DMS 273 (cell line): ENCODE measurements around the gene ICE2.
"Not testable (repeated sequence)": the region's sequence is repeated elsewhere in the genome, so short reads cannot be mapped to it uniquely, and the experiment has no call there.

Source experiments
- DNase-seq: peaks from one replicate; lab custom pipeline; 2025; ENCODE audit not compliant: unreplicated experiment; lab: John Stamatoyannopoulos, UW

ICE2 gene

DNA sequence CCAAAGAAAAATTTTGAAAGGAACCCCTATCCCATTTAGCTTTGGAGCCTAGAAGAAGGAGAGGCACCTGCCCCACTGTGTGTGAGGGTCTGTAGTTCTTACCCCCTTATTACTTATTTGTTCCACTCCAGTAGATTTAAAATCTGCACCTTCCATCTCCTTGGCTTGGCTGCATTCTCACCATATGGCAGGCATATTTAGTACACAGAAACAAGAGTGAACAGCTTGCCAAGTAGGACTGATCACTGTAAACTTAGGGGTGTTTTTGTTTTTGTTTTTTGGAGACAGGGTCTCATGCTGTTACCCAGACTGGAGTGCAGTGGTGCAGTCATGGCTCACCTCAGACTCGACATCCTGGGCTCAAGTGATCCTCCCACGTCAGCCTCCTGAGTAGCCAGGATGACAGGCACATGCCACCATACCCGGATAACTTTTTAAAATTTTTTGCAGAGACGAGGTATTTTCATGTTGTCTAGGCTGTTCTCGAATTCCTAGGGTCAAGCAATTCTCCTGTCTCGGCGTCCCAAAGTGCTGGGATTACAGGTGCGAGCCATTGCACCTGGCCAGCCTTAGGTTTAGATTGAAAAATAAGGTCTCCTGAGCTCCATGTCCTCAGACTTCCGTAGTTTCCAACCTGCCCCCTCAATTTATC, 67.0 kb downstream of the ICE2 start:
- peak; percentile 86 for DNase-seq

DNA sequence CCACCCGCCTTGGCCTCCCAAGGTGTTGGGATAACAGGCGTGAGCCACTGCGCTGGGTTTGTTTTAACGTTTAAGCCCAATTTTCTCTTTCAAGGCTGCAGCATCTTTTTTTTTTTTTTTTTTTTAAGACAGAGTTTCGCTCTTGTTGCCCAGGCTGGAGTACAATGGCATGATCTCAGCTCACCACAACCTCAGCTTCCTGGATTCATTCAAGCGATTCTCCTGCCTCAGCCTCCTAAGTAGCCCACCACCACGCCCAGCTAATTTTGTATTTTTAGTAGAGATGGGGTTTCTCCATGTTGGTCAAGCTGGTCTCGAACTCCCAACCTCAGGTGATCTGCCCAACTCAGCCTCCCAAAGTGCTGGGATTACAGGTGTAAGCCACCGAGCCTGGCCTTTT, 68.6 kb downstream of the ICE2 start:
- DNase-seq = not testable (repeated sequence)

DNA sequence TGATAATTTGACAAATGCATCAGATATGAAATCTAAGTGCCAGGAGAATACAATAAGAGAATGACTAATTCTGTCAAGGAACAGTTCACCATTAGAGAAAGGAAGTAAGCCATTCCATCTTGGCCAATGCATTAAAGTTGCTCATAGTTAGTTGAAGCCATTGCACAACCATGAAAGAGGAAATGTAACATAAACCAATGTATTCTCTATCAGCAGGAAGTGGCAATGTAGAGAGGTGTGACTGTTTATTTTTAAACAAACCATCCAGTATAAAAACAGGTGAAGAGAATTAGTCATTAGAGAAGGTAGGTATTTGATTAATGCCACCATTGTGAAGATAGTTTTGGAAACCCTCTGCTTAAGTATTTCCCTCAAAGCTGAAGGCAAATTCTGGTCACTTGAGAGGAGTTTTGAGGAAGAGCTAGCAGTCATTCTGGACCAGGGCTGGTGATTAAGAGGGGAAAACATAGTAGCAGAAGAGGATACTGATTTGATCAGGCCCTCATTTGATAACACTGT, 70.4 kb downstream of the ICE2 start:
- peak; percentile 17 for DNase-seq

DNA sequence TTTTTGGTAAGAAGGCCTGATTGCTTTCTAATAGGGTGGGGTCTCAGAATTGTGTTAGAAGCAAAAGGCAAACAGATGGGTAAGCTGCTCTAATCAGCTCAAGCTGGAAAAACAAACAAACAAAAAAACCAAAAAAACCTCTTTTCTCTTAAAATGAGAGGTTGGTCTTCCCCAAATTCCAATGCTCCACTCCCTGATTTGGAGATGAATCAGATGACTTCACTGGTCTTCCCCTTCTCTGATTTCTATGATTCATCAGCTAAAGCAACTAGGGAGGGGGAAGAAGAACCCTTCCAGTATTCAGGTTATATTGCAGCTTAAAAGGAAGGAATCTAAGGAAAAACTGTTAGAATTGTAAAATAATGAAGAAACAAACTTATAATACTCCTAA, 71.5 kb downstream of the ICE2 start:
- DNase-seq = no peak

DNA sequence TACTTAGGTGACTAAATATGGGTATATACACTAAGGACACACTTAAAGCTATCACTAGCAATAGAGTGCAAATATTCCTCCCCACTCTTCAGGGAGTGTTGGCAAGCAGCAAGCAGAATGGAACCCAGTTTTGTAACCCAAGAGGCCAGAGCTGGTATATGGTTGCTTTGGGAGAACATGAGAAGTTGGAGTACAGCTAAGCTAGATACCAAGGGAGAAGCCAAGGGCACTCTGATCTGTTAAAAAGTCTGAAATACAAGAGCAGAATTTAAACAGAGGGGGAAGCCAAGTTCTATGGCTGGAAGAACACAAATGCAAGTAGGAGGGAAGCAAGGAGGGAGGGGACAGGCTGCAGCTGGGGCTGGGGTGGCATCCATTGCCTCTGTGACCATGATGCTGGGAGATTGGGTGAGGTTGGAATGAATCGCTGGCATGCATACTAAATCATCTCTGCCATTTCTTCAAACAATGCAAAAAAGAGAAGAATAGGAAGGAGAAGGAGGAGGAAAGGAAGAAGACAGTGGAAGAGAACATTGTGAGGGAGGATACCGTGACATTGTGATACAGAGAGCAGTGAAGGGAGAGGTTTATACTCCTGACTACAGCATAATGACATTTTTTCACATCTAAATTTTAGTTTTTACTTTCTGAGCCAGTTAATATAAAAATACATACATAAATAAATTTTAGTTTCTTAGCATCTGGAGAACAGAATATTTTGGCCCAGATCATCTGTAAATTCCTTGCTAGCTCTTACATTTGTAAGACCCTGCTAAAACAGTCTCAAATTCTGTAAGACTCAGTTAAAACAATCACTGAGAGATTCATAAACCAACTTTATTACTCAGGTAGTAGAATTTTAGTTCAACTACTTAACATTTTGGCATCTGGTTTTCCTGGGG, 72.2 kb downstream of the ICE2 start:
- peak; percentile 16 for DNase-seq

DNA sequence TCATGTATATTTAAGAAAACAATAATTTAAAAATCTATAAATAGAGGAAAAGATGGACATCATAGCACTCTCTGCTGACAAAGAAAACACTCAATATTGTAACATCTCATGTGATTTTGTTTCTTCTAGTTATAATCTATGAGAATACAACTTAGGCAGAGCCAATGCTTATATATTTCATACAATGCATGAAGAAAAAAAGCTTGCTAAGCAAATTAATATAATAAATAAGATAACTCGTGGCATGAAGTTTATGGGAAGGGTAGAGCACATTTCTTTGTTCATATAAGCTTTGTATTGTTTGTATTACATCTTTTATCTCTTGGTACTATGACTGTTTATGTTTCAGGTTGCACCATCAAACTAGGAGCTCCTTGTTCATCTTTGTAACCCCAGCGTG, 73.5 kb downstream of the ICE2 start:
- DNase-seq = no peak

DNA sequence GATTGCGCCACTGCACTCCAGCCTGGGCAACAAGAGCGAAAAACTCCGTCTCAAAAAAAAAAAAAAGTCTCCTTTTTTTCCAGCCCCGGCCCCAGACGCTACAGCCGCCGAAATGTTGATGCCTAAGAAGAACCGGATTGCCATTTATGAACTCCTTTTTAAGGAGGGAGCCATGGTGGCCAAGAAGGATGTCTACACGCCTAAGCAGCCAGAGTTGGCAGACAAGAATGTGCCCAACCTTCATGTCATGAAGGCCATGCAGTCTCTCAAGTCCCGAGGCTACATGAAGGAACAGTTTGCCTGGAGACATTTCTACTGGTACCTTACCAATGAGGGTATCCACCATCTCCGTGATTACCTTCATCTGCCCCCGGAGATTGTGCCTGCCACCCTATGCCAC, 74.6 kb downstream of the ICE2 start:
- DNase-seq = not testable (repeated sequence)

DNA sequence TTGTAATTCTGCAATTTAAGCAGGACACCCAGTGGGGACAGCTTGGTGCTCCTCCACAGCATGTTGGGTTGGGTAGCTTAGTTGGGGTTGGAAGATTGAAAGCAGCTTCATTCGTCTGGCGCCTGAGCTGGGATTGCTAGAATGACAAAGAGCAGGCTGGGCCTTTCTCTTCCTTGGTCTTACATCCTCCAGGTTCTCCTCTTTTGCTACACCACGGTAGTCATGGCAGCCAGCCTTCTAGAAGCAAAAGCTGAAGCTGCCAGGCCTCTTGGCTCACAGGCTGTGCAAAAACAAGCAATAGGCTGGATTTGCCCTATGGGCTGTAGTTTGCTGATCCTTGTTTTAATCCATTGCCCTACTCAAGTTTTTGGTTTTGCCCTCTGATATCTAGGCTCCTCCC, 78.0 kb downstream of the ICE2 start:
- peak; percentile 5 for DNase-seq

- no peak for DNase-seq
Observed at GRCh38 chr15:60399931-60400330, 79.0 kb downstream of the ICE2 start.

GRCh38 chr15:60399246-60399915, 79.6 kb downstream of the ICE2 start:
- DNase-seq = no peak

- DNase-seq = peak; percentile 87
Observed at GRCh38 chr15:60397772-60398445, 81.0 kb downstream of the ICE2 start, which contains the start of gene ANXA2. Gene ANXA2 (minus strand): TSS chr15:60397986. CDS start chr15:60386075, 11,911 bp downstream.

DNA sequence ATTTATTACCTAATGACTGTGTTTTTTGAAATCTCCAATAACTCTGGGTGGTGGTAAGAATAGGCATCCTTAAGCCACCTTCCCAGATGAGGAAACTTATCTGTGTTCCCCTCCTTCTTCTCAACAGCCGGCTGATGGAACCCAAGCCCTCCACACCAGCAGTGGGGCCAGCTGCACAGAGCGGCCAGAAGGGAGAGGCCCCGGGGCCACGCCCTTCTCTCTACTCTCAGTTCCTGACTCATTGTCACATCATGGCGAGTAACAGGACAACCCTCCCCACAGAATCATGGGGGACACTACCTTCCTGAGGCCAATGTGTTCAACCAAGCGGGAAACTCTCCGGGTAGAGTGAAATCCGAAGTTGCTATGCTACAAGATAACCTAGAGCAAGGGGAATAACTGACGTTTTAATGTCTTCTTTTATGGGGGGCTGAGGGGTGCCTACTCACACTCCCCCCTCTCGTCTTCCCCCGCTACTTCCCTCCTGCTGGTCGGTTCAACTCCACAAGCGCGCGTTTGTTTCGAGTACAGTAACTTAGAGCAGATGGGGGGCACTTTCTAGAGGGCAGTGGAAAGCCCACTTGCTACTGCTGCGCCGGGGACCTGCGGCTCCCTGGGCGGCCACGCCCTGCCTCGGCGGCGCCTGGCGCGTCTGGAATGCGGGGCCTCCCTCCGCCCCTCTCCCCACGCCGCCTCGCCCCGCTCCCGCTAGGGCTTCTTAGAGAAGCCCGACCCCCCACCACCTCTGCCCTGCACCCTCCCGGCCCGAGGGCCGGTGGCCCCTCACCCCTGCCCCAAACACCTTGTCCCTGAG, 81.8 kb downstream of the ICE2 start:
- DNase-seq = peak; percentile 80

GRCh38 chr15:60396560-60396957, 82.4 kb downstream of the ICE2 start:
- no peak for DNase-seq

DNA sequence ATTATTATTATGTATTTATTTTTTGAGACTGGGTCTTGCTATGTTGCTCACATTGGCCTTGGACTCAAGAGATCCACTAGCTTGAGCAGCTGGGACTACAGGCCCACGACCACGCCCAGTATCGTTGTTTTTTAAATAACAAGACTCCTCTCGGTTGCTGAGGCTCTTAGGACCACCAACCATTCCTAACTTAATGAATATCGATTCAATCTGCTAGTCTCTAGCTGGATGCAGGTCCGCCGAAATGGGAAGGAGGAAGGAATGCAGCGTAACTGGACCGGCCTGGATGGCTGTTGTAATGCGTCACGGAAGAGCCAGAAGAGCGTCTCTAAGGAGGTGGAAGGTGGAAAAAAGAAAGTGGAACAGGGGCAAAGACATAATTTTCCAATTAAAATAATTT, 82.8 kb downstream of the ICE2 start:
- DNase-seq = no peak

DNA sequence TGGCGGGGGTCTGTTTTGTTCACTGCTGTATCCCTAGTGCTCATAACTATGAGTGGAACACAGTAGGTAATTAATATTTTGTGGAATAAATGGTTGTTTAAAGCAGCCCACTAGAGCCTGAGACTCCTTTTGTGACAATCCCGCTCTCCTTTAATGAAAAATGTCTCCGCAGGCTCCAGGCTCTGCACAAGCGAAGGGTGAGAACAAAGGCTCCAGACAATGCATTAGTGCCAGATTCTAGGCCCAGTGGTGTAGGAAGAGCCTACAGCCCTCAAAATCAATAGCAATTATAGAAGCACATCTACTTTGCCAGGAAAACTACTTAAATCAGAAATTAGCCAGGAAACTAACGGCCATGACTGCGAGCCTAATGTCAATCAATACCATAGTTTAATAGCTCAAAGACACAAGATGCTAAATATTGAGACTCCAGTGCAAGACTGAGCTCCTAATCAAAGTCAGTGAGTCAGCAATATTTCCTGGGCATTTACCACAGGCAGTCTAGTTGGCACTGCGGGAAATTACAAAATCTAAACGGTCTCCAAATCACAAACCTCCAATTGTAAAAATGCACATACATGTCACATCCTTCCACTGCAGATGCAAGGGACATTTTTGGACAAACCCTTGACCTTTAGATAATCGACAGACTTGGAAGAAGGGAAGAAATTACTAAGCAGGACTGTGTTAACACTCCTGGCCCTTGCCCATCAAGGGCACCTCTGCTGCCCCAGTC, 83.5 kb downstream of the ICE2 start:
- no peak for DNase-seq

GRCh38 chr15:60394689-60395097, 84.2 kb downstream of the ICE2 start:
- no peak for DNase-seq

DNA sequence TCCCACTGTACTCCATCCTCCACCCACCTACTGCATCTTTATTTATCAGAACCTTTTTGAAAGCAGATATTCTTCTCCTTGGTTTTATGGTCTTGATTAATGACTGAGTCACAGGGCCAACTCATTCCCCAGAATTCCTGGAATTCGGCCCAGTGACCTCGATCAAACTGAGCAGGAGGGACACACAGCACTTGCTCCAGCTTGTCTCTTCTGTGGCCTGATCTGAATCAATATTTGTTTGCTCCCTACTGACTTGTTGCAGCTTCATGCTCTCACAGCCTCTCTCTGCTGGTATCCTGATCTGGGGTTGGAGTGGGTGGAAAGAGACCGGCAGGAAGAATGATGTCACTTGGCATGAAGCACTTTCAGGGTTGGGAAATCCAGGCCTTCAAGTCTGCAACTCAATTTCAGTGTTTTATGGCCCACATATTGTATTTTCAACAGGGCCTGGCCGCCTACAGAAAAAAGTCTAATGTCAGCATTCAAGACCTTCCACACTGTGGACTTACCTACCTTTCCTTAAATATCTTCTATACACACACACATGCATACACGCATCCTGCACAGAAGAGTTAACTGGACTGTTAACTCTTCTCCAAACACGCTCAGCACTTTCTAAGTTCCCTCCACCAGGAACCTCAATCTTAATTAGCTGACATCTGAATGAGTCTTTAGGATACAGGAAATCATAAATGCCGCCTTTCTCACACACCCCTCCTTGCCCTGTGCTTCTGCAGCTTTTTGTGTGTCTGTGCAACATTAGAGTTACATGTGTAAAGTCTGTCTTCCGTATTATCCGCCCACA, 85.8 kb downstream of the ICE2 start:
- DNase-seq = peak; percentile 70

DNA sequence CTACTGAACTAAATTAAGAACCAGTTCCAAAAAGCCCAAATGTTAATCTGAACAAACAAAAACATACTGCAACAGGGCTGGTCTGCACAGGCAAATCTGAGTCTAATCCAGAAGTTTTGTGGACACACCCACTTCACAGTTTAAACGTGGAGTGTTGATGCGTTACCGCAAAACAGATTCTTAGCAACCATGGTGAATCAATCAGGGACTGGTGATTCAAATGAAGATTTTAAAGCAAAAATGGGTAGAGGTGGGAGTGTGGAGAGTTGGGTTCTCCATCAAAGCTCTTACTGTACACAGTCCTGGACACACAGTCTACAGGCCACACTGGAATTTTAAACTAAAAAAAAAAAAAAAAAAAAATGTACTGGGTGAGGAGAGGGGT, 86.3 kb downstream of the ICE2 start:
- DNase-seq = peak; percentile 52
